Measurements from ENCODE around the gene ALDH5A1.

The ALDH5A1 gene

DNA sequence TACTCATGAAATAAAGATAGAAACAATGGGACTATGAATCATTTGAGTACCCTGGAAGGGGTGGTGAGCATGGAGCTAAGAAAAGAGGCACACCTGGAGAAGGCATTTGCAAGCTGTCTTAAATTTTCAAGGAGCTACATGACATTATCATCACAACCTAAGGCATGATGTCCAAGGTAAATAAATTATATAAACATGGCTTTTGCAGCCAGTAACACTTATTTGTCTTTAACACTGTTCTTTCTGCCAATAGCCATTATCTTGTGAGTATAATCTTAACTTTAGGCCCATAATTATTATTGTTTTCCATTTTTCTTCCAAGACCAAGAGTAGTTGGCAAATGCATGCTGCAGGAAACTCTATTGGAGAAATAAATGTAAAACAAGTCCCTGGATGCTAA is 63.7 kb downstream of the ALDH5A1 start:
- in situ Hi-C loops (cut with HindIII; ENCODE audit: low sequenced_read_pairs): no loop called here

GRCh38 chr6:24564081-24564480 is 69.3 kb downstream of the ALDH5A1 start:
- in situ Hi-C loops (cut with HindIII; ENCODE audit: low sequenced_read_pairs): no loop called here

DNA sequence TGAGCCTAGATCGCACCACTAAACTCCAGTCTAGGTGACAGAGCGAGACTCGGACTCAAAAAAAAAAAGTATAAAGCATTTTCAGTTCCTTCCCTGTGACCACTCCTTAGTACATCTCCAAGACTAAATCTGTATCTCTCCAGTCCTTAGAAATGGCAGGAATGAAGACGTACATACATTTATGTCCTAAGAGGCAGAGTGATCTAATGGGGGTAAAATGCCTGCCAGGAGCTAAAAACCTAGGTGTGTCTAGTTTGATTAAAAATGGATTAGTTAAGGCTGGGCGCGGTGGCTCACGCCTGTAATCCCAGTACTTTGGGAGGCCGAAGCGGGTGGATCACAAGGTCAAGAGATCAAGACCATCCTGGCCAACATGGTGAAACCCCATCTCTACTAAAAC is 70.4 kb downstream of the ALDH5A1 start:
- in situ Hi-C loops (cut with HindIII; ENCODE audit: low sequenced_read_pairs): no loop called here

DNA sequence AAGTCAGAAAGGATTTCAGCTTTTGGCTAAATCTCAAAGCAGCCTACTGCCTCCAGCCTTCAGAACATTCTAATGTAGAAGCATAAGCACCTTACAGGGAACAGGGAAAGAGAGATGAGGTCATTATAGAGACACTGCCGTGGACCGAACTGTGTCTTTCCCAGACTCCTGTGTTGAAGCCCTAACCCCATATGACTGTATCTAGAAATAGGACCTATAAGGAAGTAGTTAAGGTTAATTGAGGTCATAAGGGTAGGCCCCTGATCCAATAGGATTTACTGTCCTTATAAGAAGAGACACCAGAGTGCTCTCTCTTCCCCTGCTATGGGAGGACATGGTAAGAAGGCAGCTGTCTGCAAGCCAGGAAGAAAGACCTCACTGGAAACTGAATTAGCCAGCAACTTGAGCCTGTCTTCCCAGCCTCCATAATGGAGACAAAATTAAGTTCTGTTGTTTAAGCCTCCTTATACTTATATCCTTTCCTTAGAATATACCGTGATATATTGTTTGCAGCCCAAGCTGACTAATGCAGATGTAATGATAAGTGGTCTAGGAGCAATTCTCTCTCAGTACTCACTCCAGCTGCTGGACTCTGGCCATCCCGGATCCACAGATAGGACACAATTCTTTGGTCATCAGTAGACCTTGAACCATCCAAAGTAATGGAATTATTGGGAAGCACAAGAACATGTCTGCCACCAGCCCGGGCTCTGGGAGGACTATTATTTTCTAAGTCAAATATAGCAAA is 71.4 kb downstream of the ALDH5A1 start:
- in situ Hi-C loops (cut with HindIII; ENCODE audit: low sequenced_read_pairs): no loop called here

- in situ Hi-C loops (cut with HindIII; ENCODE audit: low sequenced_read_pairs): no loop called here
These were observed 73.9 kb downstream of the ALDH5A1 start for GRCh38 chr6:24568683-24569082.

DNA sequence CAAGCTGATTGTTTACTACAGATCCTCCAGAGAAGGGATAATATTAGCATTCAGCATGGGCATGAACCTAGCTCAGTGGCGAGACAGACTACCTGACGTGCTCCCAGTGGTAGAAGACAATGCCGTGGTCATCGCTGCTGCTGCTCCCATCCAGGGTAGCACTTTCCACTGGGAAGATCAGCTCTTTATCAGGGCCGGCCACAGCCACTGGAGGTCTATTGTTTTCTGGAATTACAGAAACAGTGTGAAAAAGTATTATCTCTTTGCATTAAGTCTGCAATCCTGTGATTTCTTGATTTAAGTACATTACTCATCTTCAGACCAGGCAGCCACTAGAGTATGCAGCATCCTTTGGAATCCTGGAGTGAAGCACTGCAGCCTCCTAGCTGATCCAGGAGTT is 75.0 kb downstream of the ALDH5A1 start:
- in situ Hi-C loops (cut with HindIII; ENCODE audit: low sequenced_read_pairs): no loop called here

GRCh38 chr6:24571361-24571760 is 76.6 kb downstream of the ALDH5A1 start:
- in situ Hi-C loops (cut with HindIII; ENCODE audit: low sequenced_read_pairs): no loop called here

- in situ Hi-C loops (cut with HindIII; ENCODE audit: low sequenced_read_pairs): loop anchor here (5.0 kb wide), 1 partner anchor 43 kb away; no protein-coding TSS in a partner anchor
These were observed 80.0 kb downstream of the ALDH5A1 start for GRCh38 chr6:24574809-24575208.

DNA sequence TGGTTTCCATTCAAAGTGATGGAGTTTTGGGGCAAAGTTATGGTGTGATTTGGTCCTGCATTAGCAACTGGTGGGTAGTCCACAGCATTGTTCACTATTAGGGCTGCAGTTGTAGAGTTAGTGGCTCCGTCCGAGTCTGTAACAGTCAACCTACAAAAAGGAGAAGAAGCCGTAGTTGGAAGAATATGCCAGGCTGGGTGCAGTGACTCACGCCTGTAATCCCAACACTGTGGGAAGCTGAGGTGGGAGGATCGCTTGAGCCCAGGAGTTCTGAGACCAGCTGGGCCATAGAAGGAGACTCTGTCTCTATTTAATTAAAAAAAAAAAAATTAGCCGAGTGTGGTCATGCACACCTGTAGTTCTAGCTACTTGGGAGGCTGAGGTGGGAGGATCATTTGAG is 81.7 kb downstream of the ALDH5A1 start:
- in situ Hi-C loops (cut with HindIII; ENCODE audit: low sequenced_read_pairs): loop anchor here (5.0 kb wide), 1 partner anchor 44 kb away; no protein-coding TSS in a partner anchor

- in situ Hi-C loops (cut with HindIII; ENCODE audit: low sequenced_read_pairs): no loop called here
These were observed 86.4 kb downstream of the ALDH5A1 start for GRCh38 chr6:24581084-24581669.

DNA sequence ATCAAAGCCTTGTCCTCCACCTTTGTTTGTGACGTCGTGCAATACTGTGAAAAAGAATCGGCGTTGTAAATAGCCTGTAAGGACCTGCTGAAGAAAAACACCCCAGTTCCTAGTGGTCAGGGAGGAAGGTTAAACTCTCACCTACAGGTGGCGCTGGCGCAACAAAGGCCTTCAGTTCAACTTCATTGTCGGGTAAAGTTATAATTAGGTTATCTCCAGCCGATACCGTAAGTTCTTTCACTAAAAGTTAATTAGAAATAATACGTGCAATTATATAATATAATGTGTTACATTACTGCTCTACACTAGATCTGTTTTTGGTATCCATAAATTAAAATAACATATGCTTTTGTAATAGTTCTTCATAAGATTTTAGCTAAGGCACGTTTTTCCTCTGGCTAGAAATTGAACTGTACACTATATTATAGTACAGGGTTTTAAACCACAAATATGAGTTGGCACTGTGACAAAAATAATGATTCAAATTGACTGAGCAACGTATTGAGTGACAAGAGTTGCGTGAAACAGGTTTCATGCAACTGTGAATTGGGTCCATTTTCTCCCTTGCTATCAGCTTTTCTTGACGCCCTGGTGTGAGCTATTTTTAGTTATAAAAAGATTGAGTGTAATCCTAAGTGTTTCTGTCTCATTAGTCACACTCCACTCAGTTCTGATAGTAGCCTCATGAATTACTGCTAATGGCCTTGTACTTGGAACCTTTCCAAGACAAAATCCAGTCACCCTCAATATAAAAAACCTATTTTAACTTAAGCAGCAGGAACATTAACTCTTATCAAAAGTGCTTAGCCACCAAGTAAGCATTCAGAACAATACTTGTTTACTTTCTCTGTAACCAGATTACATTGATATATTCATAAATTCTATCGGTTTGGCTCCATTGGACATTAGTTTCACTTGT is 89.0 kb downstream of the ALDH5A1 start:
- in situ Hi-C loops (cut with HindIII; ENCODE audit: low sequenced_read_pairs): no loop called here

- in situ Hi-C loops (cut with HindIII; ENCODE audit: low sequenced_read_pairs): no loop called here
These were observed 89.6 kb downstream of the ALDH5A1 start for GRCh38 chr6:24584382-24584720.
